MM.1S (cell line): ENCODE measurements around the gene CCSER2.
"Not testable (repeated sequence)": the region's sequence is repeated elsewhere in the genome, so short reads cannot be mapped to it uniquely, and the experiment has no call there.

ENCODE experiments used
- DNase-seq: peaks from one replicate; pipeline ENCODE4 v3.0.0-alpha.2; 2015
- H2AFZ ChIP-seq: fragments of 300-600 bp; sonication (generic); 2 replicates; pipeline ENCODE4 v1.6.0; 2016; ENCODE audit warnings: antibody characterized with exemption, low read length
- H3F3A ChIP-seq: fragments of 300-600 bp; sonication (generic); 2 replicates; pipeline ENCODE4 v1.6.1; 2016; ENCODE audit warnings: mild to moderate bottlenecking, antibody characterized with exemption, low read length, moderate library complexity, mixed read lengths; ENCODE audit not compliant: insufficient read depth
- H3K27ac ChIP-seq: fragments of 300-600 bp; sonication (generic); 2 replicates; pipeline ENCODE4 v1.5.1; 2016; ENCODE audit warnings: mild to moderate bottlenecking, low read length
- H3K27me3 ChIP-seq: fragments of 300-600 bp; sonication (generic); replicated peaks from 2 replicates; pipeline ENCODE4 v1.6.0; 2016; ENCODE audit warnings: low read length; ENCODE audit not compliant: insufficient read depth
- H3K36me3 ChIP-seq: fragments of 300-600 bp; sonication (generic); replicated peaks from 2 replicates; pipeline ENCODE4 v1.6.1; 2016; ENCODE audit warnings: mild to moderate bottlenecking, low read length, mixed read lengths; ENCODE audit not compliant: insufficient read depth
- H3K4me1 ChIP-seq: fragments of 300-600 bp; sonication (generic); 2 replicates; pipeline ENCODE4 v1.6.1; 2016; ENCODE audit warnings: low read length, mixed read lengths
- H3K4me2 ChIP-seq: fragments of 300-600 bp; sonication (generic); 2 replicates; pipeline ENCODE4 v1.6.0; 2016; ENCODE audit warnings: low read depth, low read length
- H3K4me3 ChIP-seq: fragments of 300-600 bp; sonication (generic); 2 replicates; pipeline ENCODE4 v1.5.1; 2016; ENCODE audit warnings: low read length, mixed read lengths
- H3K79me2 ChIP-seq: fragments of 300-600 bp; sonication (generic); 2 replicates; pipeline ENCODE4 v1.6.1; 2016; ENCODE audit warnings: mixed run types, low read length, mixed read lengths
- H3K9ac ChIP-seq: fragments of 300-600 bp; sonication (generic); 2 replicates; pipeline ENCODE4 v1.6.1; 2016; ENCODE audit warnings: low read length, mixed read lengths
- H3K9me2 ChIP-seq: fragments of 300-600 bp; sonication (generic); replicated peaks from 2 replicates; pipeline ENCODE4 v1.6.1; 2016; ENCODE audit warnings: mild to moderate bottlenecking, low read length, mixed read lengths; ENCODE audit not compliant: insufficient read depth
- H3K9me3 ChIP-seq: fragments of 300-600 bp; sonication (generic); replicated peaks from 2 replicates; pipeline ENCODE4 v1.6.1; 2016; ENCODE audit warnings: mild to moderate bottlenecking, low read length, mixed read lengths; ENCODE audit not compliant: insufficient read depth
- H4K20me1 ChIP-seq: fragments of 300-600 bp; sonication (generic); 2 replicates; pipeline ENCODE4 v1.6.1; 2016; ENCODE audit warnings: mild to moderate bottlenecking, low read length, moderate library complexity, mixed read lengths; ENCODE audit not compliant: insufficient read depth
- CTCF ChIP-seq: fragments of 300-600 bp; sonication (generic); IDR thresholded peaks from 2 replicates; pipeline ENCODE4 v1.5.1; 2016; ENCODE audit warnings: antibody characterized with exemption, low read length, mixed read lengths
- EZH2 ChIP-seq: fragments of 300-600 bp; sonication (generic); optimal IDR thresholded peaks from 2 replicates; pipeline ENCODE3; 2017; ENCODE audit warnings: low read depth, mild to moderate bottlenecking, antibody characterized with exemption, low read length, mixed read lengths
- EZH2phosphoT487 ChIP-seq: fragments of 300-600 bp; sonication (generic); IDR thresholded peaks from 2 replicates; pipeline ENCODE4 v1.6.1; 2018; ENCODE audit warnings: antibody characterized with exemption, low read length

CCSER2 gene

GRCh38 chr10:84328418-84329195, at the start of gene CCSER2:
CCSER2 (plus strand) TSS chr10:84328589; CDS start chr10:84371053, 42,464 bp downstream.
- no peak for TF ChIP-seq EZH2phosphoT487
- no peak for TF ChIP-seq EZH2
- TF ChIP-seq CTCF = no peak
- no peaks in the 10 kb centered on the region for H3K36me3 ChIP-seq
- H3K4me2 ChIP-seq = peak within 1 kb of the TSS; percentile 87
- no peaks in the 10 kb centered on the region for H3K9me3 ChIP-seq
- H3K27me3 ChIP-seq = no peaks in the 10 kb centered on the region
- peak within 1 kb of the TSS; percentile 59; the same call in 1 of the 2 replicates for H3K27ac ChIP-seq
- H2AFZ ChIP-seq = peak within 1 kb of the TSS; percentile 86
- H3K9ac ChIP-seq = peak within 1 kb of the TSS; percentile 73
- peaks cover 14% of the 10 kb centered on the region for H3K4me1 ChIP-seq
- H3K9me2 ChIP-seq = no peaks in the 10 kb centered on the region
- no peaks in the 10 kb centered on the region for H4K20me1 ChIP-seq
- H3K79me2 ChIP-seq = peaks cover 32% of the 10 kb centered on the region
- H3K4me3 ChIP-seq = peak within 1 kb of the TSS; percentile 85
- peak; percentile 89 for DNase-seq
- H3F3A ChIP-seq = peaks cover 8% of the 10 kb centered on the region

GRCh38 chr10:84279876-84280475, 48.4 kb upstream of the CCSER2 start:
- not testable (repeated sequence) for H3K4me3 ChIP-seq, H3K9me3 ChIP-seq, H3K4me1 ChIP-seq, H4K20me1 ChIP-seq, DNase-seq, H2AFZ ChIP-seq, H3K36me3 ChIP-seq, H3K9ac ChIP-seq, H3K27me3 ChIP-seq, H3K79me2 ChIP-seq, H3F3A ChIP-seq, H3K27ac ChIP-seq, H3K9me2 ChIP-seq, H3K4me2 ChIP-seq

GRCh38 chr10:84286695-84287094, 41.7 kb upstream of the CCSER2 start:
- no peaks in the 10 kb centered on the region for H3K4me1 ChIP-seq
- no peak overlapping the region for H2AFZ ChIP-seq
- no peaks in the 10 kb centered on the region for H3K79me2 ChIP-seq
- no peaks in the 10 kb centered on the region for H3K36me3 ChIP-seq
- no peaks in the 10 kb centered on the region for H3F3A ChIP-seq
- TF ChIP-seq CTCF (no peak), EZH2phosphoT487 (no peak), EZH2 (no peak)
- no peak overlapping the region for H3K9ac ChIP-seq
- DNase-seq = no peak
- no peaks in the 10 kb centered on the region for H3K27me3 ChIP-seq
- no peak overlapping the region for H3K4me3 ChIP-seq
- no peaks in the 10 kb centered on the region for H3K9me2 ChIP-seq
- H4K20me1 ChIP-seq = no peaks in the 10 kb centered on the region
- H3K4me2 ChIP-seq = no peak overlapping the region
- H3K27ac ChIP-seq = no peak overlapping the region
- no peaks in the 10 kb centered on the region for H3K9me3 ChIP-seq

- Histone ChIP-seq H3K9me2 (no peaks in the 10 kb centered on the region), H3K4me1 (no peaks in the 10 kb centered on the region), H3K4me2 (no peak overlapping the region), H3K27me3 (no peaks in the 10 kb centered on the region), H3F3A (no peaks in the 10 kb centered on the region), H4K20me1 (no peaks in the 10 kb centered on the region), H2AFZ (no peak overlapping the region), H3K79me2 (no peaks in the 10 kb centered on the region), H3K9me3 (no peaks in the 10 kb centered on the region), H3K9ac (no peak overlapping the region), H3K27ac (no peak overlapping the region), H3K36me3 (no peaks in the 10 kb centered on the region), H3K4me3 (no peak overlapping the region)
- no peak for DNase-seq
- TF ChIP-seq CTCF (no peak), EZH2 (no peak), EZH2phosphoT487 (no peak)
Measured at GRCh38 chr10:84288151-84288550, 40.2 kb upstream of the CCSER2 start.
